DMS114 treated with DMSO at 0.1 percent for 48 hours (cell line): ENCODE measurements around the gene GPR32.
"Not testable (repeated sequence)": the region's sequence is repeated elsewhere in the genome, so short reads cannot be mapped to it uniquely, and the experiment has no call there.

Experiments
- DNase-seq: peaks from one replicate; lab custom pipeline; 2025; ENCODE audit not compliant: unreplicated experiment; lab: John Stamatoyannopoulos, UW

GPR32 gene

GRCh38 chr19:50747141-50747540 is 23.1 kb upstream of the GPR32 start:
- DNase-seq = not testable (repeated sequence)

GRCh38 chr19:50749490-50749889 is 20.8 kb upstream of the GPR32 start:
- DNase-seq = no peak

GRCh38 chr19:50750010-50750409 is 20.3 kb upstream of the GPR32 start:
- no peak for DNase-seq

GRCh38 chr19:50753879-50754278 is 16.4 kb upstream of the GPR32 start:
- DNase-seq = no peak

GRCh38 chr19:50756244-50756643 is 14.0 kb upstream of the GPR32 start:
- DNase-seq = not testable (repeated sequence)

- DNase-seq = not testable (repeated sequence)
Observed at GRCh38 chr19:50757624-50758023, 12.6 kb upstream of the GPR32 start.

GRCh38 chr19:50759076-50759475 is 11.2 kb upstream of the GPR32 start:
- not testable (repeated sequence) for DNase-seq

- DNase-seq = peak; percentile 25
Observed at GRCh38 chr19:50759886-50760285, 10.4 kb upstream of the GPR32 start.

- not testable (repeated sequence) for DNase-seq
Observed at GRCh38 chr19:50761501-50761900, 8.8 kb upstream of the GPR32 start.

GRCh38 chr19:50763521-50763920 is 6.7 kb upstream of the GPR32 start:
- not testable (repeated sequence) for DNase-seq

GRCh38 chr19:50764409-50764808 is 5.9 kb upstream of the GPR32 start:
- DNase-seq = no peak

- DNase-seq = not testable (repeated sequence)
Observed at GRCh38 chr19:50766746-50767145, 3.5 kb upstream of the GPR32 start.

- DNase-seq = not testable (repeated sequence)
Observed at GRCh38 chr19:50767263-50767662, 3.0 kb upstream of the GPR32 start.

GRCh38 chr19:50768277-50768676 is 2.0 kb upstream of the GPR32 start:
- no peak for DNase-seq

- no peak for DNase-seq
Observed at GRCh38 chr19:50770888-50771287, 624 bp downstream of the GPR32 start.

- DNase-seq = no peak
Observed at GRCh38 chr19:50772476-50772875, 2.2 kb downstream of the GPR32 start.

- not testable (repeated sequence) for DNase-seq
Observed at GRCh38 chr19:50772912-50773311, 2.6 kb downstream of the GPR32 start.

GRCh38 chr19:50773454-50773853 is 3.2 kb downstream of the GPR32 start:
- DNase-seq = not testable (repeated sequence)

GRCh38 chr19:50776131-50776530 is 5.9 kb downstream of the GPR32 start:
- DNase-seq = no peak

GRCh38 chr19:50777261-50777660 is 7.0 kb downstream of the GPR32 start:
- DNase-seq = no peak

- DNase-seq = no peak
Observed at GRCh38 chr19:50777830-50778303, 7.6 kb downstream of the GPR32 start.

- no peak for DNase-seq
Observed at GRCh38 chr19:50778906-50779430, 8.7 kb downstream of the GPR32 start.
